ENCODE measurements around the gene CD53. TPM values are rescaled to one million over a fixed set of nuclear protein-coding genes. Genes with fewer than 3 reads are reported as not detected.

Gene CD53
- total RNA-seq, 1 donor from 2014 or later = not detected

DNA sequence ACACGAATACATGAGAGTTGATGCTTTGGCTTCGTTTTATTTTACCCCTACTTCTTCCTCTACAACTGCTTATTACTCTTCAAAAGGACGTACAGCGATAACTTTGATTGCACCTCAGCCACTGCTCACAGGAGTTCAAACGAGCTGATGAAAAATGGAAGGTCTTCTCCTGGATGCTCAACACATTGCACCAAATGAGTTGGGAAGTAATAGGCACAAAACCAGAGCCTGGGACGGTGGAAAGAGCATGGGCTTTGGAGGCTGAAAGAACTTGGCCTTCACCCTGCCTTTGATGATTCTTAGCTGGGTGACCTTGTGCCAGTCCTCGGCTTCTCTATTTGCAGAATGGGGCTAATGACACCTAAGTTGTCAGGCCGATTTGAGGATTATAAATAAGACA lies 4.8 kb downstream of the CD53 start:
- no peaks in the 10 kb centered on the region for H3K4me1 Mint-ChIP-seq

DNA sequence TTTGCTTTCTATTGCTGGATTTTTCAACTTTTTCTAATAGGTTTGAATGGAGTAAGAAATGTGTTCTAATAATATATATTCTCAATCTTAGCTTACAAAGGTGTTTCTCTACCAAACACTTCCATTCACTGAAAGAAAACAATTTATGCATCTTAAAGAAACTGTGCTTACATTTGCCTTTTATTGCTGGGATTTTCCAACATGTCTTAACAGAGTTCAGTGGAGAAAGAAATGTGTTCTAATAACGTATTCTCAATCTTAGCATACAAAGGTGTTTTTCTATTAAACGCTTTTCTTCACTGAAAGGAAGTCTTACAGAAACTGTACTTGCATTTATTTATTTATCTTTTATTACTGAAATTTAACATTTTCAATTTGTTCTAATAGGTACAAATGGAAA lies 5.6 kb downstream of the CD53 start:
- no peaks in the 10 kb centered on the region for H3K4me1 Mint-ChIP-seq
- H3K9me3 Mint-ChIP-seq = peaks cover 23% of the 10 kb centered on the region
- H3K27me3 Mint-ChIP-seq (ENCODE audit: low read depth) = peaks cover 4% of the 10 kb centered on the region
- no peak for DNase-seq (ENCODE audit: low spot score in 2 of 2, unreplicated experiment in 2 of 2)
- no peaks in the 10 kb centered on the region for H3K36me3 Mint-ChIP-seq
- TF ChIP-seq, protein P1, sequence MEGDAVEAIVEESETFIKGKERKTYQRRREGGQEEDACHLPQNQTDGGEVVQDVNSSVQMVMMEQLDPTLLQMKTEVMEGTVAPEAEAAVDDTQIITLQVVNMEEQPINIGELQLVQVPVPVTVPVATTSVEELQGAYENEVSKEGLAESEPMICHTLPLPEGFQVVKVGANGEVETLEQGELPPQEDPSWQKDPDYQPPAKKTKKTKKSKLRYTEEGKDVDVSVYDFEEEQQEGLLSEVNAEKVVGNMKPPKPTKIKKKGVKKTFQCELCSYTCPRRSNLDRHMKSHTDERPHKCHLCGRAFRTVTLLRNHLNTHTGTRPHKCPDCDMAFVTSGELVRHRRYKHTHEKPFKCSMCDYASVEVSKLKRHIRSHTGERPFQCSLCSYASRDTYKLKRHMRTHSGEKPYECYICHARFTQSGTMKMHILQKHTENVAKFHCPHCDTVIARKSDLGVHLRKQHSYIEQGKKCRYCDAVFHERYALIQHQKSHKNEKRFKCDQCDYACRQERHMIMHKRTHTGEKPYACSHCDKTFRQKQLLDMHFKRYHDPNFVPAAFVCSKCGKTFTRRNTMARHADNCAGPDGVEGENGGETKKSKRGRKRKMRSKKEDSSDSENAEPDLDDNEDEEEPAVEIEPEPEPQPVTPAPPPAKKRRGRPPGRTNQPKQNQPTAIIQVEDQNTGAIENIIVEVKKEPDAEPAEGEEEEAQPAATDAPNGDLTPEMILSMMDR (IDR thresholded peaks at IDR 0.05; ENCODE audit: unreplicated experiment) = no peak
- no peak overlapping the region for H3K27ac Mint-ChIP-seq
- H3K4me3 Mint-ChIP-seq = no peak overlapping the region

More for the DNA sequence above, 4.8 kb downstream of the CD53 start:
- no peak overlapping the region for H3K4me3 Mint-ChIP-seq
- peaks cover 2% of the 10 kb centered on the region for H3K27me3 Mint-ChIP-seq (ENCODE audit: low read depth)
- H3K9me3 Mint-ChIP-seq = peaks cover 26% of the 10 kb centered on the region
- no peak overlapping the region for H3K27ac Mint-ChIP-seq
- no peaks in the 10 kb centered on the region for H3K36me3 Mint-ChIP-seq
- TF ChIP-seq, protein P1 (IDR thresholded peaks at IDR 0.05; ENCODE audit: unreplicated experiment) = no peak
- DNase-seq (ENCODE audit: low spot score in 2 of 2, unreplicated experiment in 2 of 2) = no peak

DNA sequence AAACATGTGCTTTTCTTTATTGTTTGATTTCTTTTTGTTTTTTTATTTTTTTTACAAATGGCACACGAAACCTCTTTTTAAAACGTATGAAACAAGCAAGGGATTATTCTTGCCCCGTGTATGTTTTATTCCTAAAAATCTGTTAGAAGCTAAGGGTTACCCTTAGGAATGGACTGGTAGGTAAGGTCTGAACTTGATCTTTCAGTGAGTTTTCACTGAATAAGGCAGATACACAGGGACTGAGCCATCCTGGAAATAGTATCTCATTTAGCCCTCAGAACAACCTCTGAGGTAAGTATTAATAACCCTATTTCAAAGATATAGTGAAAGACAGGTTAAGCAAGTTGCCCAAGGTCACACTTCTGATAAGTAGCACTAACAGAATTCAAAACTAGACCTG lies 6.0 kb downstream of the CD53 start:
- DNase-seq (ENCODE audit: low spot score in 2 of 2, unreplicated experiment in 2 of 2) = no peak
- Mint-ChIP-seq H3K4me1 (no peaks in the 10 kb centered on the region), H3K27ac (no peak overlapping the region), H3K27me3 (ENCODE audit: low read depth) (peaks cover 4% of the 10 kb centered on the region), H3K9me3 (peaks cover 23% of the 10 kb centered on the region), H3K36me3 (no peaks in the 10 kb centered on the region), H3K4me3 (no peak overlapping the region)
- TF ChIP-seq, protein P1 (IDR thresholded peaks at IDR 0.05; ENCODE audit: unreplicated experiment) = no peak

DNA sequence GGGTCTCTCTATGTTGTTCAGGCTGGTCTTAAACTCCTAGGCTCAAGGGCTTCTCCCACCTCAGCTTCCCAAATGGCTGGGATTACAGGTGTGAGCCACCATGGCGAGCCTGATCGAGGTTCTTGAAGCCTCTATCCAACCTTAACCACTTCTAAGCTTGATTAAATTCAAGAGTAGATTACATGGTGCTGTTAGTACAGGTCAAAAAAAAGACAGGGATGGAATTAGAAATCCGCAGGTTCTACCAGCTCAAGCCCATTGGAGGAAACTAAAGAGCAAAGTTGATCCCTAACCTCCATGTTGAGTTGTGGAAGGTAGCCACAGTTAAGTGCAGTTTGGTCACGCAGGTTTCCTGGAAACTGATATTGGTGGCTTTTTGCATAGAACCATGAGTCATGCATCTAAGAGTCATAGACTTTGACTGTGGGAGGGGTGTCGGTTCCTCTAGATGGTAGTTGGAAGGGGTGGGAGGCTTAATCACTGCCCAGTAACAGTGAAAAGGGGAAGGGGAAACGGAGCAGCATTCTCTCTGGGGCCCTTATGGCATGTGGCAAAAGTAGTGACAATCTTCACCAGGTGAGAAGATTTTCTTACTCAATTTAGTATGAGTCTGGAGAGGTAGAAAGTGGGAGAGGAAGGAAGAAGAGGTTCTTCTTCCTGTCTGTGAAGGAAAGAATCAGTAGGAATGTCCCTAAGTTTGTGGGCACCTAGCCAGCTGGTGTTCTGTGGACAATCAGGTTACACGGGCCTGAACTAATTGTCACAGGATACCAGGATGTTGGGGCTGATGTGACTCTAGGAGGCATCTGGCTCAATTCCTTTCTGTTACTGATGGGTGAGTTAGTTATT lies 7.0 kb downstream of the CD53 start:
- Mint-ChIP-seq H3K27me3 (ENCODE audit: low read depth) (peaks cover 7% of the 10 kb centered on the region), H3K4me1 (no peaks in the 10 kb centered on the region), H3K4me3 (no peak overlapping the region), H3K9me3 (peaks cover 24% of the 10 kb centered on the region), H3K27ac (no peak overlapping the region), H3K36me3 (no peaks in the 10 kb centered on the region)
- no peak for DNase-seq (ENCODE audit: low spot score in 2 of 2, unreplicated experiment in 2 of 2)
- TF ChIP-seq, protein P1 (IDR thresholded peaks at IDR 0.05; ENCODE audit: unreplicated experiment) = no peak

DNA sequence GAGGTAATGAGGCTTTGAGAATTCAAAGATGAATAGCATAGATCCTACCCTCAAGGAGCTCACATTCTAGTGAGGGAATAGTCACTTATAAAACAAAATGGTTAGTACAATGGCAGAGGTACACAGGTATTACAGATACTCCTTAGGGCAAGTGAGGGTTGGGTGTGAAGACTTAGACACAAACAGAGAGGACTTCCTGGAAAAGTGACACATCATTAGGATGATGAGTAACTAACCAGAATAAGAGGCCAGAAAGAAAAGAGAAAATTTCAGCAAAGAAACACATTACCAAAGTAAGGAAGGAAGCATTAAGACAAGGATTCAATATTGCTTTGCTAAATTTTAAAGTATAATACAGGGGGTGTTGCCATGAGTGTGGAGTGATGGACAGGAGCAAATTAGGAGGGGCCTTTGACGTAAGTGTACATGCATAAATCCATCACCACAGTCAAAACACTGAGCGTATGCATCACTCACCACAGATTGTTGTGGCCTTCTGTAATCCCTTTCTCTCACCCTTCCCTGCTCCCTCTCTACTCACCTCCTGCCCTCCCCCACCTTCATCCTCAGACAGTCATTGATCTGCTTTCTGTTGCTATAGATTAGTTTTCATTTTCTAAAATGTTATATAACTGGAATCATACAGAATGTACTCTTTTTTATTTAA lies 7.9 kb downstream of the CD53 start:
- TF ChIP-seq, protein P1 (IDR thresholded peaks at IDR 0.05; ENCODE audit: unreplicated experiment) = no peak
- Mint-ChIP-seq H3K4me3 (no peak overlapping the region), H3K27ac (no peak overlapping the region), H3K4me1 (no peaks in the 10 kb centered on the region), H3K36me3 (no peaks in the 10 kb centered on the region), H3K27me3 (ENCODE audit: low read depth) (peaks cover 7% of the 10 kb centered on the region), H3K9me3 (peaks cover 21% of the 10 kb centered on the region)
- DNase-seq (ENCODE audit: low spot score in 2 of 2, unreplicated experiment in 2 of 2) = no peak

Measured in mesothelial cell of epicardium (in vitro differentiated cells).